ENCODE data around the gene KRT86.

DNA sequence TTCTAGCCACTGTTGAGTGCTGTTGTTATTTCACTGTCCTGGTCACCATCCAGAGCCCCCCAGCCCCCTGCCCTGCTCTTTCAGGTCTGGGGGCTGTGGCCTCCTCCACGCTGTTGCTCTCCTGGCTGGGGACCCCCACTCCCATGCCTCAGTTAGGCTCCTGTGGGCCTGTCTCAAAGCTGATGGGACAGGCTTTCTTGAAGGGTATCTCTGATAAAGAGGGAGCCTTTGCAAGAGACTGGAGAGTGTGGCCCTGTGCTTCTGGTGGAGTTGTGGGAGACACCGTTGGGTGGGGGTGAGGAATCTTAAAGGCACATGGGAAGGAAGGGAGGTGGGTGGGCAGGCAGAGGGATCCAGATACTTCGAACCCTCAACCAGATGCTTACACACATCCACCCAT lies 12.2 kb upstream of the KRT86 start:
- TF ChIP-seq SREBF2 (IDR thresholded peaks at IDR 0.05) = no peak
- no peak for TF ChIP-seq NPAS2 (CRISPR knock-in tag; IDR thresholded peaks at IDR 0.05; ENCODE audit: borderline replicate concordance)
- no peak for TF ChIP-seq REST (IDR thresholded peaks at IDR 0.05)
- TF ChIP-seq, protein P1, sequence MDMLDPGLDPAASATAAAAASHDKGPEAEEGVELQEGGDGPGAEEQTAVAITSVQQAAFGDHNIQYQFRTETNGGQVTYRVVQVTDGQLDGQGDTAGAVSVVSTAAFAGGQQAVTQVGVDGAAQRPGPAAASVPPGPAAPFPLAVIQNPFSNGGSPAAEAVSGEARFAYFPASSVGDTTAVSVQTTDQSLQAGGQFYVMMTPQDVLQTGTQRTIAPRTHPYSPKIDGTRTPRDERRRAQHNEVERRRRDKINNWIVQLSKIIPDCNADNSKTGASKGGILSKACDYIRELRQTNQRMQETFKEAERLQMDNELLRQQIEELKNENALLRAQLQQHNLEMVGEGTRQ (IDR thresholded peaks at IDR 0.05) = no peak
- no peak for TF ChIP-seq NR3C1 (IDR thresholded peaks at IDR 0.05)
